Activated T-cell treated with anti-CD3 and anti-CD28 coated beads, Interleukin-2, amount 50 U/mL, for 1 hour (primary cell): Measurements from ENCODE around the gene GLT1D1.

ENCODE experiments used
- DNase-seq: peaks from one replicate; pipeline ENCODE4 v3.0.0-alpha.2; 2020

The GLT1D1 gene

GRCh38 chr12:129016159-129016558 lies 162.9 kb downstream of the GLT1D1 start:
- DNase-seq: no peak

- DNase-seq: no peak
These were observed 171.8 kb downstream of the GLT1D1 start for GRCh38 chr12:129025055-129025454.

DNA sequence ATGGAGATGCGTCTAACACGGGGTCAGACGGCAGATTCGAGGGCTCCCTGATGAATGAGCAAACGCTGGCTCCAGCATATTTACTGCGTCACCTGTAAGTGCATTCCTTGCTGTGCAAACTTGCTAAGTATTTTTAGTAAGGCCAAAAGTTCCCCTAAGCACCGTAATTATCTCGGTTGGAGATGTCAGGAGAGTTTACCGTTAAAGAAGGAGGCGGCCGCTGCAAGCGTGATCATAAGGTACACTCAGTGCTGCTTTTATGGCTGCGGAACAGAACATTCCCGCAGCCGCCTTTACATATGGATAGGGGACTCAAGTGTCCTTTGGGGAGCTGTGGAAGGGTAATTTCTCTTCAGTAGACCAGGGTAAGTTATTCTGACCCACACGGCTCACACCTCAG lies 175.6 kb downstream of the GLT1D1 start:
- DNase-seq: no peak
